RWPE1 (cell line): ENCODE results near the gene OR4D10.
"Not testable (repeated sequence)": the region's sequence is repeated elsewhere in the genome, so short reads cannot be mapped to it uniquely, and the experiment has no call there.

Experiments
- CTCF ChIA-PET: fragments of 350-600 bp; sonication (Branson Sonifier 250); formaldehyde crosslinking; extraction: SDS; loops from one replicate; lab custom pipeline; 2021; lab: Yijun Ruan, JAX
- POLR2A ChIA-PET: fragments of 400-600 bp; formaldehyde crosslinking; extraction: SDS; loops from one replicate; lab custom pipeline; 2020; ENCODE audit warnings: antibody characterized with exemption; ENCODE audit not compliant: low non-redundant PET; lab: Yijun Ruan, JAX
- DNase-seq: peaks from one replicate; pipeline ENCODE4 v3.0.0; 2012; ENCODE audit warnings: low spot score
- H3K27ac ChIP-seq: fragments of 450-650 bp; 2 replicates; pipeline ENCODE4 v1.5.1; 2017
- CTCF ChIP-seq: fragments of 450-650 bp; conservative IDR thresholded peaks from 2 replicates; pipeline ENCODE4 v1.5.1; 2017; ENCODE audit warnings: low read depth, mild to moderate bottlenecking

OR4D10 gene

DNA sequence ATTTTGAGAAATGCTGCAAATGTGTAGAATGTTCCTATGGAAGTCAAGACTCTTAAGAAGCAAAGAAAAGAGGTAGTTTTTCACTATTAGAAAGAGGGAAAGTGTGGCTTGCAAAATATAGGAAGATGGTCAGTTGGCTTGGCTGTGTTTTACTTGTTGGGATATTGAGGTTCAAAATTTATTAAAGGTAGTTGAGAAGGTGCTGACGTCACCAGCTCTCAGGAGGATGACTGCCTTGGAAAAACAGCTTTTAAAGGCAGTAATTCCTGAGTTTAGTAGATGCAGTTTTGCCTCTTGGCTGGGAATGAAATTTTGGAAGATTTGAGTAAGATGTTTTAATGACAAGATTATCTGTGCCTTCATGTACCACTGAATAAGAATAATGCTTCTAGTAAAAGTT, 38.6 kb downstream of the OR4D10 start:
- CTCF ChIA-PET, result no interaction called here
- POLR2A ChIA-PET, result no interaction called here
- H3K27ac ChIP-seq, result no peak overlapping the region
- TF ChIP-seq CTCF, result no peak
- no peak for DNase-seq

GRCh38 chr11:59520139-59520538, 47.0 kb downstream of the OR4D10 start:
- POLR2A ChIA-PET, CTCF ChIA-PET, H3K27ac ChIP-seq, DNase-seq: not testable (repeated sequence)

GRCh38 chr11:59520741-59521140, 47.6 kb downstream of the OR4D10 start:
- no peak overlapping the region for H3K27ac ChIP-seq
- no peak for TF ChIP-seq CTCF
- POLR2A ChIA-PET, result no interaction called here
- CTCF ChIA-PET, result interaction anchor here (0.6 kb wide), 1 partner anchor 201 kb away, joined by 3 read pairs; no protein-coding TSS in a partner anchor
- no peak for DNase-seq

DNA sequence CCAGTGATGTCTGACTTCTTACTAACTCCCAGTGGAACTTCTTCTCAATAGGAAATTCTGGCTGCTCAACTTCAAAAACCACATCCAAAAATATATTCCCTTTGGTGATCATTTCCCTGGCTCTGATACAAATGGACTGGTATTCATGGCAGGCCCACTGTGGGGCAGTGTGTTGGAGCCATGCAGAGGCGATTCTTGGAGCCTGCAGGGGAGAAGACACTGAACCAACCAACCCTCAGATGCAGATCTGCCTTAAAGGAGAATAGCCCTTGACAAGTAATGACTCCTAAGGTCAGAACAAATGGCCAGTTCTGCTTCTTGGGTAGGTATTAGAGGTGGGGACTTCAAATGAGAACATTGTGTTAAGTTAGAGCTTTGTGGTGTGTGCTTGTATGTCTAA, 50.4 kb downstream of the OR4D10 start:
- no peak for DNase-seq
- CTCF ChIA-PET, result no interaction called here

DNA sequence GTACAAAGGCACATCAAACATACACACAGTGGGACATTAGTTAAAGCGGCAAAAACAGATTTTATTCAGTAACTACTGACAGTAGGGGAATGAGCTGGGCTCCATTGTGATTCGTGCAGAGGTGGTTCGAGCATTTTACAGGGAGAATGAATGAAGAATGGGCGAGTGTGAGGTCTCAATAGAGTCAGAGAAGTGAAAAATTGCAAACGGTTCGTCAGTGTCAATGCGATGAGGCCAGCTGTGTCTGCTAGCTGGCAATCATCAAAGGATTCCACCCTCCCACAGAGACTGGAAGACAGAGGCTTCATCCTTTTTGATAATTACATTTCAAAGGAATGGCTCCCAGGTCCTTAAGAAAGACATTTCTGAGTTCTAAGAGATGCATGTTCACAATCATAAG, 55.6 kb downstream of the OR4D10 start:
- TF ChIP-seq CTCF, result no peak
- DNase-seq, result no peak
- CTCF ChIA-PET, result interaction anchor here (1.3 kb wide), 1 partner anchor 8 kb away, joined by 5 read pairs; no protein-coding TSS in a partner anchor
- H3K27ac ChIP-seq, result no peak overlapping the region
- POLR2A ChIA-PET, result no interaction called here

More for the DNA sequence above, 50.4 kb downstream of the OR4D10 start:
- no peak for TF ChIP-seq CTCF
- H3K27ac ChIP-seq, result no peak overlapping the region
- POLR2A ChIA-PET, result interaction anchor here (0.5 kb wide), 1 partner anchor 10 kb away, joined by 6 read pairs; no protein-coding TSS in a partner anchor
